Activated T-cell treated with anti-CD3 and anti-CD28 coated beads, Interleukin-2, amount 50 U/mL, for 4 hours (primary cell): Measurements from ENCODE around the gene AKAP4. TPM values are rescaled to one million over a fixed set of nuclear protein-coding genes. Genes with fewer than 3 reads are reported as not detected.

ENCODE experiments used
- ATAC-seq, 2 donors: fragments of 200-7000 bp; cut with Tn5 transposase; one replicate each; pipeline ENCODE4 v1.10.0; 2021
- DNase-seq: peaks from one replicate; pipeline ENCODE4 v3.0.0-alpha.2; 2020
- H3K27me3 Mint-ChIP-seq: one replicate; pipeline ENCODE4 v1.8.0; 2021; ENCODE audit warnings: low read depth, mixed read lengths
- H3K36me3 Mint-ChIP-seq: one replicate; pipeline ENCODE4 v1.8.0; 2022; ENCODE audit warnings: mixed read lengths; ENCODE audit not compliant: insufficient read depth
- H3K4me1 Mint-ChIP-seq: one replicate; pipeline ENCODE4 v1.8.0; 2021; ENCODE audit warnings: low read depth, mixed read lengths
- H3K4me3 Mint-ChIP-seq: one replicate; pipeline ENCODE4 v1.8.0; 2021; ENCODE audit warnings: mild to moderate bottlenecking, moderate library complexity, mixed read lengths
- H3K9me3 Mint-ChIP-seq: one replicate; pipeline ENCODE4 v1.8.0; 2021; ENCODE audit warnings: mixed read lengths
- total RNA-seq, 3 donors: library from RNA; stranded (reverse); gene quantifications; one replicate each; pipeline ENCODE4 v1.2.1, GENCODE V29; 2021

AKAP4 gene
- total RNA-seq, 3 donors from 2014 or later, result not detected

DNA sequence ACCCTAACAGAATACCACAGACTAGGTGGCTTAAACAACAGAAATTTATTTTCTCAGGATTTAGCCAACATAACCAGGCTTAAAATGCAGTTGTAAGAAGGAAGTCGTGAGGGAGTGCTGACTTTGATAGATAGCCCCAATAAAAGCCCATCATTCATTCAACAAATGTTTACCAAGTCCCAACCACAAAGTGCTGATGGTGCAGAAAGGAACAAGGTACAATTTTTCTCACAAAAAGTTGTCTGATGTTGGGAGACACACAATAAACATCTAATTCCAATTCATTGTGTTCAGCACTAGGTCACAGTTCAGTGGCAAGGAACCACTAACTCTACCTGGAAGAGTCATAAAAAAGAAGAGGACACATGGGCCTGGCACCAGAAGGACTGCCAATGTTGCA lies 42.2 kb downstream of the AKAP4 start:
- DNase-seq (no peak), ATAC-seq (no peak)
- H3K27me3 Mint-ChIP-seq, result no peaks in the 10 kb centered on the region
- no peaks in the 10 kb centered on the region for H3K4me1 Mint-ChIP-seq
- H3K4me3 Mint-ChIP-seq, result no peak overlapping the region
- H3K36me3 Mint-ChIP-seq, result no peaks in the 10 kb centered on the region
- H3K9me3 Mint-ChIP-seq, result no peaks in the 10 kb centered on the region

DNA sequence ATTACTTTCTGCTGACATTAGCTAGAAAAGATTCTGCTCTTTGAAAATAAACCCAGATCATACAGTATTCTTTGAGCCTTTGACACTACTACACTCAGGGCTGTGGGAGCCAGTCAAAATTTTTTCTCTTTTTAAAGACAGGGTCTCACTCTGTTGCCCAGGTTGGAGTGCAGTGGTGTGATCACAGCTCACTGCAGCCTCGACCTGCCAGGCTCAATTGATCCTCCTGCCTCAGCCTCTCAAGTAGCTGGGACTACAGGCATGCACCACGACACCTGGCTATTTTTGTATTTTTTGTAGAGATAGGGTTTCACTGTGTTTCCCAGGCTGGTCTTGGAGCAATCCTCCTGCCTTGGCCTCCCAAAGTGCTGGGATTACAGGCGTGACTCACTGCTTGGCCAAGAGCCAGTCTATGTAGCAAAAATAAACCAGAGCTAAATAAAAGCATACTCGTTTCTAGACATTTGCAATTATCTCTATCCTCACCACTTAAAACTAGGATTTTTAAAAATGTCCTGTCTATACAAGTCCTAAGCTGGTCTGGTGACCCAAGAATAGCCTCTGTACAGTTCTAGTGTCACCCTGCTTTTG lies 43.2 kb downstream of the AKAP4 start:
- Mint-ChIP-seq H3K4me1 (no peaks in the 10 kb centered on the region), H3K9me3 (no peaks in the 10 kb centered on the region), H3K36me3 (no peaks in the 10 kb centered on the region), H3K27me3 (no peaks in the 10 kb centered on the region), H3K4me3 (no peak overlapping the region)
- DNase-seq (no peak), ATAC-seq (no peak)

DNA sequence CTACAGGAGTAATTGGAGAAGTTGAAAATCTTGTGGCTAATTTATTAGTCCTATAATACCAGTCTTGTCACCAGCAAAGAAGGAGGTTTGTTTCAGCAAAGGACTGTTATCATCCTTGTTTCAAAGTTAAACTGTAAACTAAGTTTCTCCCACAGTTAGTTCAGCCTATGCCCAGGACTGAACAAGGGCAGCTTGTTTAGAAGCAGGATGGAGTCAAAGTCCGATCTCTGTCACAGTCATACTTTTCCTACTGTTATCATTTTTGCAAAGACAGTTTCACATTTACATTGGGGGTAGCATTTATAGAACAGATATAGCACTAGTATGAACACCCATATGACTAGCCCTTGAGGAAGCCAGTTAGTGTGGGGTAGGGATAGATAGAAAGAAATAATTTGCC lies 46.4 kb downstream of the AKAP4 start:
- Mint-ChIP-seq H3K9me3 (no peaks in the 10 kb centered on the region), H3K27me3 (no peaks in the 10 kb centered on the region), H3K36me3 (no peaks in the 10 kb centered on the region), H3K4me3 (no peak overlapping the region), H3K4me1 (no peaks in the 10 kb centered on the region)
- ATAC-seq, result no peak
- no peak for DNase-seq

DNA sequence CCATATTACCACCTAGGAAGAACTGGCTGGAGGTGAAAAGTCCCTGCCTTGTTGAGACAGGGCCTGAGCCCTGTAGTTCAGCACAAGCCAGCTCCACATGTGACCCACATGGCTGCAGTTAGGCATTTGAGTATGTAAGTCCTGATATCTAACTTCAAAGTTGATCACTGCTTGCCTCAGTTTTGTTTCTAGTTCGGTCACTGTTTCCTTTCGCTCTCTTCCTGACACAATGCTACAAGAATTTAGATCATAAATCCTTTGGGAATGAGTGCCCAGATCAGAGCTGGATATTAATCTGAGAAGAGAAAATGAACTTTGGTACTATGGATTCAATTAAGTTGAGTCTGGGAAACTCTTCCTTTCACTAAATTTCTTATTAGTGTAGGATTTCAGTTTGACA lies 48.4 kb downstream of the AKAP4 start:
- no peak overlapping the region for H3K4me3 Mint-ChIP-seq
- no peak for ATAC-seq

DNA sequence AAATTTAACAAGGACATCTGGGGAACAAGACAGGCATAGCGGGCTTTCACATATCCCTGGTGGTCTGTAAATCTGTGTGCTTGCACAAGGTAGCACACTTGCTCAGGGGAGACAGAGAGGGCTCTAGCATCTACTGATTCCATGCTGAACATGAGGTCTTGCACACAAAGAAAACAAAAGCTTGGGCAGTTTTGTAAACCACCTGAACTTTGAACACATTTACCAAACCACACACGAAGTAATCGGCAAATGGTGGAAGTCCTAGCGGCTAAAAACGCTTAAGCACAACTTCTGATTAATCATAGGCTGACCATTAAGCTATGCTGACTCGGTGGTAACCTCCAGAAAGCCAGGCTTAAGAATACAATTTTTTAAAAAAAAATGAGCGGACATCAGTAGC lies 52.8 kb downstream of the AKAP4 start:
- no peak for DNase-seq
- H3K4me3 Mint-ChIP-seq, result no peak overlapping the region
- no peak for ATAC-seq
- no peaks in the 10 kb centered on the region for H3K9me3 Mint-ChIP-seq
- H3K4me1 Mint-ChIP-seq, result no peaks in the 10 kb centered on the region
- H3K27me3 Mint-ChIP-seq, result no peaks in the 10 kb centered on the region
- no peaks in the 10 kb centered on the region for H3K36me3 Mint-ChIP-seq

More for the DNA sequence above, 48.4 kb downstream of the AKAP4 start:
- Mint-ChIP-seq H3K27me3 (no peaks in the 10 kb centered on the region), H3K4me1 (no peaks in the 10 kb centered on the region), H3K9me3 (no peaks in the 10 kb centered on the region), H3K36me3 (no peaks in the 10 kb centered on the region)
- DNase-seq, result no peak

Other genes starting within 250 kb of the AKAP4 start
- under 1 TPM; 0.24 to 0.49 (median 0.33) TPM for gene CCNB3, start 3.8 kb upstream of the AKAP4 start, total RNA-seq